Iris pigment epithelial cell (primary cell): ENCODE measurements around the gene FAM131C.
"Not testable (repeated sequence)": the region's sequence is repeated elsewhere in the genome, so short reads cannot be mapped to it uniquely, and the experiment has no call there.

ENCODE experiments used
- DNase-seq: peaks from one replicate; pipeline ENCODE4 v3.0.0-alpha.2; 2011; ENCODE audit warnings: low read depth

The FAM131C gene

DNA sequence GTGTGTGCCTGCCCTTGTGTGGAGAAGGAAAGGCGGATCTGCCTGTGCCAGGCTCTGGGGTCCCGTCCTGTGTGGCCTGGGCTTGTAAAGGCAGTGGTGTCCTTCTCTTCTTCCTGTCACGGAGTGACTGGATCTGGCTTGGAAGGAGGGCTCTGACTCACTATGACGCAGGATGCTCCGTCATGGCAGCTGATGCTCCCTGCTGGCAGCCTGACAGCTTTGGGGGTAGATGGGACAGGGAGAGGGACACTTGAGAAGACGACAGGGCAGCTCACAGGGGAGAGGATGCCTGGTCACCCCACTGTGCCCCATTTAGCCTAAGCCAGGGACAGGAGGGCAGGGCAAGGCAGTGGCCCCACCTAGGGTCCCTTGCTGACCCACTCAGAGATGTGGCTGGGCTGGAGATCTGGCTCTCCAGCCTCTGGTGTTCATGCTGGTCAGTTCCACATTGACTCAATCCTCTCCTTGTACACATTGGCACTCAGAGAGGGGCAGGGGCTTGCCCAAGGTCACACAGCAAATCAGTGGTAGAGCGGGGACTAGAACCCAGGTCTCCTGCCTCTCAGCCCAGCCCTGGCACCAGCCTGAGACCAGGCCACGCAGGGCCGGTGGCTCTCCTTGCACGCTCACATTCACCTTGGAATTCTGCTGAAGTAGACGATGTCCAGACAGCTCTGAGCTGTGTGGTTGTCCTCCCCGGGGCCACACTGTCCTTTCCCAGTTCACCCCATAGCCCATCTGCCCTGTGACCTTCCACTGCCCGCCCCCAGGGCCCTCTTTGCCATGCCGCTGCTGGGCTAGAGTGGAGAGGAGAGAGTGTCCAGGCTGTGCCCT, 2.8 kb upstream of the FAM131C start:
- DNase-seq = peak; percentile 88

DNA sequence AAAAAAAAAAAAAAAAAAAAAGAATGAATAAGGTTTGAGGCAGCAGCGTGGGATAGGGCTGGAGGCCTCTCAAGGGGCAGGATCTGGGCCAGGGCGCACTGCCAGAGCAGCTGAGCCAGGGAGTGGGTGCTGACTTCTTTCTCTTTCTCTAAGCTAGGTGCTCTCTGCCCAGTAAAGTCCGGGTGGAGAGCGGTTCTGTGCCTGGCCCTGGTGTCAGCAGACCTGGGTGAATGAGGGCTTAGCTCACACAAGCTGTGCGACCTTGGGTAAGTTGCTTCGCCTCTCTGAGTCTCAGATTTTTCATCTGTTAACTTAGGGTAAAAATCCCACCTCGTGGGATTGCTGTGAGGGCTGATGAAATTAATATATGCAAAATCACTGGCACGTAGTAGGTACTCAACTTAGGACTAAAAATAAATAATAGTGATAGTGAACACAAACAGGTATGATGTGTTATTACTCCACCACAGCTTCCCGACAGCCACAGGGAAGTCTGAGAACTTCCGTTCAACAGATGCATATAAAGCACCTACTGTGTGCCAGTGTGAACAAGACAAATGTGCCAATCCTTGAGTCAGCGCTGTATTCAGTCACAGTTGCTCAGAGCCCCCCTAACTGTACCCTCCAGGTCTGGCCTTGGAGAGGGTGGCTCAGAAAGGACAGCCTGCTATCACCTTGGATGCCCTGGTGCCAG, 2.0 kb upstream of the FAM131C start:
- peak; percentile 59 for DNase-seq

DNA sequence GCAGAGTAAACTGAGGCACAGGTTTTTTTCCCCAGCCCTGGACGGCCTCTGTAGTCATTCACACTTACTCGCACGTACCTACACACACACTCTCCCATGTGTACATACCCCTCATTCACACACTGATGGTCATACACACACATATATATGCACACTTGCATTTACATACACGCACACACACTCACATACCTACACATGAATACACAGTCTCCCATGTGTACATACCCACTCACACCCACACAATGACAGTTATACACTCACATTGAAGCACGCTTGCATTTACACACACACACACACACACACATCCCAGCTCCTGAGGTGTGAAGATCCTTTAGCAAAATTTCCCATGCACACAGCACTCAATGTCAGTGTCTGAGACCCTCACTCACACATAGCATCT, 766 bp upstream of the FAM131C start:
- DNase-seq = no peak

DNA sequence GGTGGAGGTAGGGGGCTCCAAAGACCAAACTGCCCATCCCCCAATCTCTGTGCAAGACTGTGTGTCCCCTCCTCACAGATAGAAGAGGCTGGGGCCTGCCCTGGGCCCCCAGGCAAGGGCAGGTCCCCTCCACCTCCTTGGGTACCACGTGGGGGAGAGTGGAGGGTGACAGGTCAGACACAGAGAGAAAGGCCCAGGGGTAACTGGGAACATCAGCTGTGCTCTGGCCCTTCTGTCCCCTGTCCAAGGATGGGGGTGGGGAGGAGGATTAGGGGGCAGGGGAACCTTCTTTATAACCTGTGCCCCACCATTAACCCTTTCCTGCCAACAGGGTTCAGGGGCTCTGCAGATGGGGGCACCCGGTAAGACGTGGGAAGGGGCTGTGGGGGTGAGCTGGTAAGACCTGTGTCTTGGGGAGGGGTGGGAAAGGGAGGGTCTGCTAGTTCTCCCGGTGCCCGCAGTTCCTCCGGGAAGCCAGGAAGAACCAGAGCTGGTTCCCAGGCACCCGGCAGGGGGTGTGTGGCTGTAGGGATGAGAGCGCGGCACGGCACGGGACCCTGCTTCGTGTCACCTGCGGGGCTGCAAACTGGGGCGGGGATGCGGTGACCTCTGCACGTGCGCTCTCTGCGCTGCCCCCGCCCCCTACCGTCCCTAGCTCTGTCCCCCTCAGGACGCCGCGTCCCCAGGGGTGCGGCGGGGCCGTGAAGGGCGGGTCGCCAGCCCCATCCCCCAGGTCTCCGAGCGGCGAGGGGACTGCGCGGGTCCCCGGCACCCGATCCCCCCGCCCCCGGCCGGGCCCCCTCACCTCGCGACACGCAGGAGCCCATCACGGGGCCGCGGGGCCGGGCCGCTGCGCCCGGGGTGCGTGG, 601 bp downstream of the FAM131C start:
- DNase-seq = no peak

DNA sequence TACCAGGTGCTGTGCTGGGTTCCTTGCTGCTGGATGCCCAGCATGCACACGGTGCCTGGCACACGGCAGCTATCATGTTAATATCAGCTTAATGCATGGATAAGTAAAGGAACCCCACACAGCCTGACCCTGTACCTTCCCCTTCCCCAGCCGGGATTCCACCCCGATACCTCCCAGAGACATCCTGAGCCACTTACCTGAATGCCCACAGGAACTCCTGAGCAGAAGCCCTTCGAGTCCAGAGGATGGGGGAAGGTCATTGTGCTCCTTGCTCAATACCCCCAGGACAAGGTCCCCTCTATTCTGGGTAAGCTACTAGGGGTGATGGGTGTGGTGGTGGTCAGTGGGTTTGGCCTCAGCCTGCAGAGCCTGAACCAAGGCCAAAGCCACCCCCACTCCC, 1.4 kb downstream of the FAM131C start:
- no peak for DNase-seq

DNA sequence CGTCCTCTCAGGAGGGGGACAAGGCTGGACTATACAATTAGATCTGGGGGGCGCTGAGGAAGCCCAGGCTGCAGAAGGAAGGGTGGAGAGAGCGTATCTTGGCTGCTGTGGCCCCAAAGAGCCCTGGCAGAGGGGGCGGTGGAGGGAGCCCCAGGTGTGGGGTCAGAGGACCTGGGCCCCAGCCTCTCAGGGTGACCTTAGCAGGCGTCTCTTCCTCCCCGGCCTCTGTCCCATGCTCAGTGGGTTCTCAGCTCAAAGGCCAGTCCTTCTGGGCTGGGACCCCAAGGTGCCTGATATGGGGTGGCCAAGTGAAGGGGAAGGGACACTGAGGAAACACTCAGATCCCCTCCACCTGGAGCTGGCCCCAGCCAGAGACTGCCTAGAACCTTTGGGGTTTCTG, 1.8 kb downstream of the FAM131C start:
- DNase-seq = no peak

DNA sequence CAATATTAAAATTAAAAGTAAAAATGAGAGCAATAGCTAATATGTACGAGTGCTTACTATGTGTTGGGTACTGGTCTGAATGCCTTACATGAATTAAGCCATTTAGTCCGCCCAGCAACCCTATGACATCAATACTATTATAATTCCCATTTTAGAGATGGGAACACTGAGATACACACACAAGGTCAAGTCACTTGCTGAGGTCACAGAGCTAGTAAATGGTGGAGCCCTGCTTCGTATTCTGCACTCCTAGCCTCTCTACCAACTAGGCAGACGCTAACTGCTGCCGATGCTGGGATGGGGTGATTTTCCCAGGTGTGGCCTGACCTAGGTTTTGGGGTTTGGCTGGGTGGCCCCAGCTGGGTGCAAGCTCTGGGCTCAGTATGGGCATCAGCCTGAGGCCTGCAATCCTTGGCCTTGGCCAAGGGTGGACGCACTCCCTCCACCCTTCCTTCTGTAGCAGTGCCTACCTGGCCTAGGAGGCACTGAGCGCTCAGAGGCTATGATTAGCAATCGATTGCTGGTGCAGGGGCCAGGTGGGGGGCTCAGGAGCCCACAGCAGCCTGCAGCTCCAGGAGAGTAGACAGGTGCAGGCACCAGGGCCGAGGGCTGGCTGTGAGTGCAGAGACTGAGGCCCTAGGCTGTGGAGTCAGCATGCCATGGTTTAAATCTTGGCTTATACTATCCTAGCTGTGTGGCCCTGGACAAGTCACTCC, 2.7 kb downstream of the FAM131C start:
- no peak for DNase-seq

DNA sequence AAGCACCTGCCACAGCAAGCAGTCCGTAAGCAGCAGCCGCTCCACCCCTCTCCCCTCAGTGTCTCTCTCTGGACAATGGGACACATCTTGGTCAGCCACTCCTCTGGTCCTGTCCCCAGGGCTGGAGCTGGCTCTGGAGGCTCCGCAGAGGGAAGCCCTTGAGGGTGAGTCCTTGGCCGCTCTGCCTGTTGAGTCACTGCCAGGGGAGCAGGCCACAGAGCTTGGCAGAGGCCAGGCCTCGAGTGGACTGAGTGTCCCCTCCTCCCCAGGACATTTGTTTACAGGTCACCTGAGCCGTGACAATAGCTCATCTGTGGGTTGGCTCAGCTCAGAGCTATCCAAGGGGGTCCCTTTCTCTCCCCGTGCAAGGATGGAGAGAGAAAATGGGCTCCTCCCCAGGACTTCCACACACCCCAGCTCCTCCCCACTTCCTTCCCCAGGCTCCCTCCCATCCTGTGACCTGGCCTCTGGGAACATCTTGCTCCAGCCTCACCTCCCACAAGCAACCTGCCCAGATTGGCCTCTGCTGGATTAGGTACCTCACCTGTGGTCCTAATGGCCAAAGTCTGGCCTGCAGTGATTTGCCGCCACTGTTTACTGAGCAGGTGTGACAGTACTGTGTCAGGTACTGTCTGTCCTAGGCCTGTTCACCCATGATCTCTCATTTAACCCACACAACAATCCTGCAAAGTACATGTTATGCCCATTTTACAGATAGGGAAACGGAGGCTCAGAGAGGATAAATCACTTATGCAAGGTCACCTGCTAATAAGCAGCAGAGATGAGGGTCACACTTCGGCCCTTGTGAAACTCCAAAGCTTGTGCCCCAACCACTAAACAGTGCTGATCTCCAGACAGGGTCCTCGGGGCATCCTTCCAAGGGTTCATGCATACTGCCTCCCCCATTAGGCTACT, 4.8 kb downstream of the FAM131C start:
- peak; percentile 32 for DNase-seq

DNA sequence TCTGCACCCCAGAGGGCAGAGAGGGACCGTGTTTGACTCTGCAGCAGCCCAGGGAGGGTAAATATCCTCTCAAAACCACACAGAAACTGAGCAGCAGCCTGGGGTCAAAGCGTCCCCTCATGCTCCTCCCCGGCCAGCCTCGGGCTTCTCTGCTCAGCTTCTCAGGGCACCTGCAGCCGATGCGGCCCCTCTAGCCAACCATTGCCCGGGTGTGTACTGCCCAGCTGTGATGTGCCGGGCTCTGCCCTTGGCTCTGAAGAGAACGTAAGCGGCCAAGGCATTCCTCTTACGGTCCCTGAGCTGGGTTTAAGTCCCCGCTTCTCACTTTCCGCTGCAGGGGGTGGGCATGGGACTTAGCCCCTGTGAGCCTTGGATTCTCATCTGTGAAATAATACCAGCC, 5.5 kb downstream of the FAM131C start:
- no peak for DNase-seq

DNA sequence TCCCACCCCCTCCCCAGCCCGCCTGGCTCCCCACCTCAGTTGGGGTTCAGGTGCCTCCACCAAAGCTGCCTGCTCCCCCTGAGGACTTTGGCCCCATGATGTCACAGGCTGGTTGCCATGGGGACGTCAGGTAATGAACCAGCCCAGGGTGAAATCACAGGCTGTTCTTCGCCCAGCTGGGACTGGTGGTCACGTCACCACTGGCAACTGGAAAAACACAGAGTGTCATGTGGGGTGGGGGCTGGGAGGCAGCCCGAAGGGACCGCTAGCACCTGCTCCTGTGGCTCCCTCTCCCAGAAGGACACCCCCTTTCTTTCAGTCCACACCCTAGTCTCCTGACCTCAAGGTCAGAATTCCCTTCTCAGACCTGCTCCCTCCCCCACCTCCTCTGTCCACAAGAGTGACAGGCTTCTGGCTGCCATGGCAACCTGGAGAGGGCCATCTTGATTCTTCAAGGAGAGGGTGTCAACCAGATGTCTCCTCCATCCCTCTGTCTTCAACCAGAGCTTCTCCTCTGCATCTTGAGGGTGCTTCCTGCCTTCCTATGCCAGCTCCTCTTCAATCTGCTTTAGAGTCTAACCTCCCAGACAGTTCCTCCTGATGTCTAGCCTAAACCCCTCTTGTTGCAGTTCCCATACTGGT, 6.2 kb downstream of the FAM131C start:
- no peak for DNase-seq

DNA sequence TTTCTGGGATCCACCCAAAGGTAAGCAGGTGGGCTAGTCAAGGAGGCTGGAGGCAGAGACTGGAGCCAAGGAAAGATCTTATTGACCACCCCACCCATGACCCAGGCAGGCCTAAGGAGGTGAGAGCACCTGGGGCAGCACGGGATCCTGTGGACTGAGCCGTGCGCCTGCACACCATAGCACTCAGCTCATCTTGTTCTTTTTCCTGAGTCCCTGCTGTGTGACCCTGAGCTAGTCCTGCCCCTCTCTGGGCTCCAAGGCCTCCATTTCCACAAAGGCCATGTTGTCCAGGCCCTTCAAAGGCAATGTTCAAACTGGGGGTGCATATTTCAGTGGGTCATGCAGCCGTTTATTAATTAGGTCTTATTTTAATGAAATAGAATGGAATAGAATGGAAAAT, 7.2 kb downstream of the FAM131C start:
- no peak for DNase-seq

DNA sequence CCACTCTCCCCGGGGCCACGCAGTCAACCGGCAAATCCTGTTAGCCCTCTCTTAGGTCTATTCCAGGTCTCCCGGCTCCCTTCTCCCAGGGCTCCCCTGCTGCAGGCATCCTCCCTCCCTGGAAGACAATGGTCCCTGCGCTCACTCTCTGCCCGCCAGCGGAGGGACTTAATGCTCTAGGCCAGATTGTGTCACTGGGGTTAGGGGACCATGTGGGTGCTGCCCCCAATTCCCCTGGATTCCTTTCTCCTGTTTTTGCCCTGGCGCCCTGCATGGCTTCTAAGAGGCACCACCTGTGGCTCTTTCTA, 8.2 kb downstream of the FAM131C start:
- DNase-seq = no peak

DNA sequence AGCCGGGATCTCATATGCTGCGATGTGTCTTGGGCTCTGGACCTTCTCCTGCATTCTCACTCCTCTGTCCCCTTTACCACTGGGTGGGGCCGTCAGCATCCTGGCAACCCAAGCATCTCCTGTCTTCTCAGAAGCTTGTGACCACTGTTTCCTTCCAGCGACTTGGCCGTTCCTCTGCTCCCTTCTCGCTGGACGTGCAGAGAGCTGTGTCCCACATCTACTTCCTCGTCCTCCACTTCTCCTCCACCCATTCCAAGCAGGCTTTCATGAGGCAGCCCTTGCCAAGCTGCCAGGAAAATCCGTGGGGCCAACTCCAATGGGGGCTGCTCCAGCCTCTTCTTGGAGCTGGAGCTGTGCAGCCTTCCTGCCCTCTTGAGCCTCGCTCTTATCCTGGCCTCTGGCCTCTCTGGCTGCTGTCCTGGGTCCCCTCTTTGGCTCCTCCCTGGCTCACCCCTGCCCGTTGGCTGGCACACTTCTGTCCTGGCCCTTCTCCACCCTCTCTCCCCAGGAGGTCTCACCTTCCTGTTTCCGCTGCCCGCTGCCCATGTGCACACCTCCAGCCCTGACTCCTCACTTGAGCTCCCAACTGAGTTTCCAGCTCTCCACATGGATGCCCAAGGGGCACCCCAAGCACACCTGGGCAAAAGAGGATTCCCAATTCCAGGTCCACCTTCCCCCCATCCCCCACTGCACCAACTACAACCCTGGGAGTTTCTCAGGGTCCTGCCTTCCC, 8.7 kb downstream of the FAM131C start:
- no peak for DNase-seq

DNA sequence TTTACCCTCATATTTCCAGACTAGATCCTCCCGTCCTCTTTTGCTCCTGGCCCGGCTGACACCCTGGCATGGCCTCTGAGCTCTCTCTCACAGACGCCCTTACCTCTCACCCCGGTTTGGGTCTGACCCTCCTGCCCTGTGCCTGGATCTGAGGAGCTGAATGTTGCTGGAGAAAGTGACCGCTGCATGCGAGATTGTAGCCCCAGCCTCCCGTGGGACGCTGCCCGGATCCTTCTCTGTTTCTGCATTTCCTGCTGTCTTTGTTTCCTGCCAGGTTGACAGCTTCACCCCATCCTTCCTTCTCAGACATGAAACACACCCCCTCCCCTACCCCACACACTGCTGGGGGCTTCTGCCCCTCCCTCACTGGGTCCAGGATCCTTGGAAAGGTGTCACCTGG, 9.5 kb downstream of the FAM131C start:
- DNase-seq = no peak

DNA sequence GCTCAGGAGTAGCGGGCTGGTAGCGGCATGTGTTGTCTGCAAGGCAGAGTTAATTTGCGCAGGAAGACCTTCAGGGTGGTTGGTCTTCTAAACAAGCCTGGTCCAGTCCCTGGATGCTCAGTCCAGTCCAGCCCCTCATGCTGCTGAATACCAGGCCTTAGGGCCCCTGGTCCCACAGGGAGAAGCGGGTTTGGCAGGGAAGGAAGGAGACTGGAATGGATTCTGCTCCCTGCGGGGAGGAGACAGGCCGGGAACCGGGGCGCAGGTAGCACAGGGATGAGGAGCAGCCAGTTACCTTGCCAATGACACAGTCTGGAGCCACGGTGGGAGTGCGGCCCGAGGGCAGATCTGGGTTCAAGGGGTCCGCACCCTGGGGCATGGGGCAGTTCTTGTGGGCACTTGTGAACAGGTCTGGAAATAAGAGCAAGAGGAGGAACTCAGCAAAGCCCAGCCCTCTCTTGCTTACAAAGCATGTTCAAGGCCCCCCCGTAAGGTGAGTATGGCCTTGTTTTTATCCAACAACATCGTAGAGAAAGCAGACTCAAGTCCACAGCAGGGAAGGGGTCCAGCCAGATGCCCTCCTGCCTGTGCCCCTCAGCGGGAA, 10.1 kb downstream of the FAM131C start:
- DNase-seq = no peak

DNA sequence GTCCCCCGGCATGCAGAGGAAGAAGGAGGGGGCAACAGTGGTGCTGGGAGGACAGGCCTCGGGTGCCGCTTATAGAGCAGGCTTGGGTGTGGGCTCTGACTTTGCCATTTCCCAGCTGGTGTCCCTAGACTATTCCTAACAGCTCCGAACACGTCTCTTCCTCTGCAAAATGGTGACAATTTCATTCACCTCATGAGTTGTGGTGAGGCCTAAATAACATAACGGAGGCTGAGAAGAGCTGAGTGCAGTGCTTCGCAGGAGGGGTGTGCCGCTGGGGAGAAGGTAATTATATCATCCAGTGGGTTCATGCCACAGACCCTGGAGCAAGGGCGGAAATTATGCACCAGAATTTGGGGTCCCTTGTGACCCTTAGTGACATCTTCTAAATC, 10.8 kb downstream of the FAM131C start:
- DNase-seq = not testable (repeated sequence)

DNA sequence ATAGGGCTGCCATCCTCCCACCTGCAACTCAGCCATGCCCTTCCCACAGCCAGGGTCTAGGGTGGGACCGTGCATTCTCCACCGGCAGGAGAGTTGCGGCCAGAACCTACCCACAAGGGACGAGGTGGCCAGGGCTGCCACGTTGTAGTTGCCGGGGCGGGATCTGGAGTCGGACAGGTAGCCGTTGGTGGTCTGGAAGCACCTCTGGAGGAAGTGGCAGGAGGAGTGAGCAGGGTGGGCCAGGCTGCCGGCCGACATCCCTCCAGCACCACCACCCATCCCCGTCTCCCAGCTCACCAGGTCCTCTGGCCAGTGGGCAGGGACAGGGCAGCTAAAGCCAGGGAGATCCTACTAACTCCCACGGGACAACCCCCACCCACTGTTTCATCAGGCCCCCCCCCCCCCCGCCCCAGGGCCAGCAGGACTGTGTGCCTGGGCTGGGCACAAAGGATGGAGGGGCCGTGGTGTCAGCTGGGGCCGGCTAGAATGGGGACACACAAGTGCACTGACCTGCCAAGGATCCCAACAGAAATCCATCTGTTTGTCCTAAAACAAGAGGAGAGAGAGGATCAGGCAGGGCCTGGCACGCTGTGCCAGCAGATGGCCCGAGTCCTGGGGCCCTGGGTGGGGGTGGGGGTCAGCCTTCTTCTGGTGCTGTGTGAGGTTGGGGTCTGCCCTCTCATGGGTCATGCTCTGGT, 11.3 kb downstream of the FAM131C start:
- not testable (repeated sequence) for DNase-seq

DNA sequence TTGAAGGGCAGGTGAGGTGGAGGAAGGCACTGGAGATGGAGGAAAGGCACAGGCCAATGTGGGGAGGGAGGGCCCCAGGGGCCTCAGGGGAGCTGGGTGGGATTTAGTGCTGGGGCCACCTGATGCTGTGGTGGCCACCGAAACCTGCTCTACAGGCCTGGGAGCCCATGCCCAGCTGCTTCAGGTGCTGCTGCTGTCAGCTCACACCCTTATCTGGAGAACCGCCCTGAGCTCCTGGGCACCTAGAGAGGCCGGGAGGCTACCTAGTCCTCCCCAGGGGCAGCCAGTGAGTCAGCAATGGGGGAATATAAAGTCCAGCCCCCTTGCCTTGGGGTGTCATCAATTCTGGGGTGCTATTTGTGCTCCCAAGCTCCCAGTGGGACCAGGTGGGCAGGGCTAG, 12.2 kb downstream of the FAM131C start:
- DNase-seq = no peak
